Activated naive CD4-positive, alpha-beta T cell treated with anti-CD3 and anti-CD28 coated beads for 36 hours (primary cell): ENCODE results near the gene RAB30. TPM values are rescaled to one million over a fixed set of nuclear protein-coding genes. Genes with fewer than 3 reads are reported as not detected.

Source experiments
- CTCF ChIA-PET: fragments of 350-600 bp; sonication (Branson Sonifier 250); formaldehyde crosslinking; loops from one replicate; lab custom pipeline; 2021; ENCODE audit warnings: antibody characterized with exemption; lab: Charles Lee
- DNase-seq: peaks from one replicate; pipeline ENCODE4 v3.0.0-alpha.2; 2020
- H3K27ac Mint-ChIP-seq: one replicate; pipeline ENCODE4 v1.8.0; 2021; ENCODE audit warnings: mild to moderate bottlenecking, mixed read lengths
- H3K27me3 Mint-ChIP-seq: one replicate; pipeline ENCODE4 v1.8.0; 2021; ENCODE audit warnings: low read depth, mixed read lengths
- H3K36me3 Mint-ChIP-seq: one replicate; pipeline ENCODE4 v1.8.0; 2021; ENCODE audit warnings: low read depth, mixed read lengths
- H3K4me1 Mint-ChIP-seq: one replicate; pipeline ENCODE4 v1.8.0; 2021; ENCODE audit warnings: low read depth, mixed read lengths
- H3K4me3 Mint-ChIP-seq: one replicate; pipeline ENCODE4 v1.8.0; 2021; ENCODE audit warnings: mild to moderate bottlenecking, moderate library complexity, mixed read lengths
- H3K9me3 Mint-ChIP-seq: one replicate; pipeline ENCODE4 v1.8.0; 2021; ENCODE audit warnings: mixed read lengths
- intact Hi-C: fragments of 100-400 bp; cut with micrococcal nuclease; formaldehyde crosslinking; loops from one replicate; pipeline ENCODE4 v1.15.1; 2023
- total RNA-seq, 2 experiments: library from RNA; stranded (reverse); gene quantifications; one replicate each; pipeline ENCODE4 v1.2.3, GENCODE V29; 2021

Gene RAB30
- total RNA-seq, 2 experiments from 2014 or later = 8.8 to 11.1 TPM

DNA sequence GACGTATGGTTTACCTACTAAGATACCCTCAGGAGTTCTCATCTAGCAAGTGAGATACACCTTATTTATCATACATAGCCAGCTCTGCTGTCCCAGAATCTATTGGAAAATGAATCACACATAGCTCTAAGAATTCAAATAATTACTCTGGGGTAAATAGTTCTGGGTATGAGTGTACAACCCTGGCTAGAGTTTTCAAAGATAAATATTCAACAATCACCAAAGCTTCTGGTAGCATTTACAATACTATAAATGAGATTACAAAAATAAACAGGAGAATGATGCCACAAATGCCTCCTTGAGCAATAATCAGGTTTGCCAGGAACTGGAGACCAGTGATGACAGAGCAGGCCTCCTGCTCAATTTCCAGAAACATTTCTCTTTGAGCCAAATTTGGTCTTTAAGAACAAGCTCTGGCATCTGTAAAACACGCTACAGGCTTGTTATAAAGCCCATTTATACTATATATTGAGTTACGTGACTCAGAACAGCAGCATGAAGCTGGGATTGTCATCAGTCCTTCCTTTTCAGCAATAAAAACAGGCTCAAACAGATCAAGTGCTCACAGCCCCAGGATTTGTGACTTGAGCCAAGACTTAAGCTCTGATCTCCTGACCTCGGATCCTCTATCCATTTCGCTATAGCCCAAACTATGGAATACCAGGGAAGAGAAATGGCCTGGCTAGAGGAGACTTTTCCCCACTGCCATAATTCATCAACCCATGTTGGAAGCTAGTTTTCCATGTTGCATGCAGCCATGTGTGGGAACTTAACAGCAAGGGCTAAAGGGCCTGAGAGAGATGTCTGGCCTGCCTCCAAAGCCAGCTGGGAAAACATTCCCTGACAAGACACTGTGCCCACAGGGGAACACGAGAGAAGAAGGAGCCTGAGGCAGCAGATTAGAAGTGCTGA lies 19.7 kb downstream of the RAB30 start:
- intact Hi-C loops = no loop called here

GRCh38 chr11:83047515-83048225 lies 24.0 kb downstream of the RAB30 start:
- no peak overlapping the region for H3K27ac Mint-ChIP-seq
- intact Hi-C loops = no loop called here
- CTCF ChIA-PET = interaction anchor here (0.7 to 1.3 kb wide), 3 partner anchors 9 to 347 kb away, joined by 3 to 4 read pairs (median 4); no protein-coding TSS in a partner anchor
- peaks cover 27% of the 10 kb centered on the region for H3K4me1 Mint-ChIP-seq
- no peak overlapping the region for H3K4me3 Mint-ChIP-seq
- no peaks in the 10 kb centered on the region for H3K27me3 Mint-ChIP-seq
- peaks cover 5% of the 10 kb centered on the region for H3K36me3 Mint-ChIP-seq
- H3K9me3 Mint-ChIP-seq = peaks cover 5% of the 10 kb centered on the region
- DNase-seq = no peak

More for the DNA sequence above, 19.7 kb downstream of the RAB30 start:
- no peak for DNase-seq
- no peak overlapping the region for H3K4me3 Mint-ChIP-seq
- no peak overlapping the region for H3K27ac Mint-ChIP-seq
- no peaks in the 10 kb centered on the region for H3K27me3 Mint-ChIP-seq
- peaks cover 5% of the 10 kb centered on the region for H3K9me3 Mint-ChIP-seq
- CTCF ChIA-PET = interaction anchor here (0.9 to 1.3 kb wide), 3 partner anchors 11 to 45 kb away, joined by 3 to 4 read pairs (median 3); no protein-coding TSS in a partner anchor
- peaks cover 11% of the 10 kb centered on the region for H3K36me3 Mint-ChIP-seq
- peaks cover 44% of the 10 kb centered on the region for H3K4me1 Mint-ChIP-seq

GRCh38 chr11:83046621-83047172 lies 25.0 kb downstream of the RAB30 start:
- H3K4me1 Mint-ChIP-seq = peaks cover 24% of the 10 kb centered on the region
- H3K36me3 Mint-ChIP-seq = peaks cover 4% of the 10 kb centered on the region
- CTCF ChIA-PET = interaction anchor here (0.5 to 1.3 kb wide), 3 partner anchors 9 to 51 kb away, joined by 3 to 4 read pairs (median 3); no protein-coding TSS in a partner anchor
- no peak for DNase-seq
- H3K27ac Mint-ChIP-seq = no peak overlapping the region
- intact Hi-C loops = no loop called here
- H3K9me3 Mint-ChIP-seq = peaks cover 5% of the 10 kb centered on the region
- no peak overlapping the region for H3K4me3 Mint-ChIP-seq
- no peaks in the 10 kb centered on the region for H3K27me3 Mint-ChIP-seq

DNA sequence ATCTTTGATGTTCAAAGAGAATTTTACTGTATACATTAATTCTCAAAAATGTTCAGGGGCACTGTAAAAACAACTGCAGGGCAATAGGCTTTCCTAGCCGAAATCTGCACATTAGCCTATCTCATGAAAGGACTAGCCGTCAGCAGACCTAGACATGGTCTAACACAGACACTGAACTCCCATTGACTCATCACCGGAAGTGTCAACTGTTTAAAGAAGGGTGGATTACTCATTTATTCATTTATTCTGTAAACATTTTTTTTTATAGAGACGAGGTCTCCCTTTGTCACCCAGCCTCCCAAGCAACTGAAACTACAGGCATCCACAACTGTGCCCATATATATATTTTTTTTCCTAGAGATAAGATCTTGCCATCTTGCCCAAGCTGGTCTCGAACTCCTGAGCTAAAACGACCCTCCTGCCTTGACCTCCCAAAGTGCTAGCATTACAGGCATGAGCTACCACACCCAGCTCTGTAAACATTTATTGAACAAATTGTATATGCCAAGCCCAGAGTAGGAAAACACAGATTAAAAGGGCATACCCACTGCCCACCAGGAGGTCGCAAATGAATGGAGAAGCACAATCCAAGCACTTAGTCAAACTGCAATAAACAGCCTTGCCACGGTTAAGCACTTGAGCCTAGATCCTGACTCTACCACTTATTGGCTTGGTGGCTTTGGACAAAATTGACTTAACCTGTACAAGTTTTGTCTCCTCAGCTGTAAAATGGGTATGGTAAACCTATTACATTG lies 26.6 kb downstream of the RAB30 start:
- Mint-ChIP-seq H3K27ac (no peak overlapping the region), H3K27me3 (no peaks in the 10 kb centered on the region), H3K9me3 (no peaks in the 10 kb centered on the region), H3K36me3 (peaks cover 6% of the 10 kb centered on the region), H3K4me1 (peaks cover 26% of the 10 kb centered on the region), H3K4me3 (no peak overlapping the region)
- CTCF ChIA-PET = interaction anchor here (0.8 to 1.0 kb wide), 2 partner anchors 12 to 17 kb away, joined by 3 read pairs; no protein-coding TSS in a partner anchor
- intact Hi-C loops = no loop called here
- no peak for DNase-seq

GRCh38 chr11:83042964-83043711 lies 28.6 kb downstream of the RAB30 start:
- intact Hi-C loops = no loop called here
- no peak for DNase-seq
- CTCF ChIA-PET = no interaction called here
- Mint-ChIP-seq H3K9me3 (no peaks in the 10 kb centered on the region), H3K36me3 (peaks cover 6% of the 10 kb centered on the region), H3K27ac (no peak overlapping the region), H3K4me1 (peaks cover 35% of the 10 kb centered on the region), H3K4me3 (no peak overlapping the region), H3K27me3 (no peaks in the 10 kb centered on the region)

- no peak overlapping the region for H3K4me3 Mint-ChIP-seq
- peaks cover 8% of the 10 kb centered on the region for H3K36me3 Mint-ChIP-seq
- CTCF ChIA-PET = no interaction called here
- peaks cover 35% of the 10 kb centered on the region for H3K4me1 Mint-ChIP-seq
- intact Hi-C loops = no loop called here
- no peaks in the 10 kb centered on the region for H3K27me3 Mint-ChIP-seq
- no peaks in the 10 kb centered on the region for H3K9me3 Mint-ChIP-seq
- no peak for DNase-seq
- no peak overlapping the region for H3K27ac Mint-ChIP-seq
Measured at GRCh38 chr11:83041126-83041525, 30.6 kb downstream of the RAB30 start.

- Mint-ChIP-seq H3K4me1 (peaks cover 37% of the 10 kb centered on the region), H3K9me3 (no peaks in the 10 kb centered on the region), H3K27me3 (no peaks in the 10 kb centered on the region), H3K36me3 (peaks cover 8% of the 10 kb centered on the region), H3K27ac (no peak overlapping the region), H3K4me3 (no peak overlapping the region)
- no peak for DNase-seq
- intact Hi-C loops = no loop called here
- CTCF ChIA-PET = interaction anchor here (0.8 kb wide), 1 partner anchor 123 kb away, joined by 3 read pairs; no protein-coding TSS in a partner anchor
Measured at GRCh38 chr11:83039566-83039965, 32.1 kb downstream of the RAB30 start.

- no peak for DNase-seq
- no peak overlapping the region for H3K4me3 Mint-ChIP-seq
- no peaks in the 10 kb centered on the region for H3K9me3 Mint-ChIP-seq
- peaks cover 10% of the 10 kb centered on the region for H3K36me3 Mint-ChIP-seq
- CTCF ChIA-PET = interaction anchor here (1.4 kb wide), 1 partner anchor 9 kb away, joined by 3 read pairs; no protein-coding TSS in a partner anchor
- no peak overlapping the region for H3K27ac Mint-ChIP-seq
- H3K27me3 Mint-ChIP-seq = no peaks in the 10 kb centered on the region
- peaks cover 46% of the 10 kb centered on the region for H3K4me1 Mint-ChIP-seq
- intact Hi-C loops = no loop called here
Measured at GRCh38 chr11:83037877-83038276, 33.8 kb downstream of the RAB30 start.

- intact Hi-C loops = no loop called here
- Mint-ChIP-seq H3K27ac (no peak overlapping the region), H3K36me3 (peaks cover 10% of the 10 kb centered on the region), H3K9me3 (no peaks in the 10 kb centered on the region), H3K4me3 (no peak overlapping the region), H3K4me1 (peaks cover 46% of the 10 kb centered on the region), H3K27me3 (no peaks in the 10 kb centered on the region)
- no peak for DNase-seq
- CTCF ChIA-PET = no interaction called here
Measured at GRCh38 chr11:83036701-83037100, 35.0 kb downstream of the RAB30 start.

GRCh38 chr11:83035070-83035854 lies 36.4 kb downstream of the RAB30 start:
- no peak overlapping the region for H3K4me3 Mint-ChIP-seq
- CTCF ChIA-PET = interaction anchor here (0.7 to 1.2 kb wide), 3 partner anchors 11 to 105 kb away, joined by 3 read pairs; no protein-coding TSS in a partner anchor
- peaks cover 42% of the 10 kb centered on the region for H3K4me1 Mint-ChIP-seq
- DNase-seq = no peak
- no peaks in the 10 kb centered on the region for H3K27me3 Mint-ChIP-seq
- intact Hi-C loops = no loop called here
- H3K27ac Mint-ChIP-seq = no peak overlapping the region
- H3K36me3 Mint-ChIP-seq = peaks cover 6% of the 10 kb centered on the region
- H3K9me3 Mint-ChIP-seq = no peaks in the 10 kb centered on the region
